ENCODE data around the gene TRMT44.
"Not testable (repeated sequence)": the region's sequence is repeated elsewhere in the genome, so short reads cannot be mapped to it uniquely, and the experiment has no call there.

TRMT44 gene

GRCh38 chr4:8407756-8408155, 32.8 kb upstream of the TRMT44 start:
- DNase-seq, result no peak

GRCh38 chr4:8409264-8410065, 31.1 kb upstream of the TRMT44 start:
- DNase-seq, result no peak

DNA sequence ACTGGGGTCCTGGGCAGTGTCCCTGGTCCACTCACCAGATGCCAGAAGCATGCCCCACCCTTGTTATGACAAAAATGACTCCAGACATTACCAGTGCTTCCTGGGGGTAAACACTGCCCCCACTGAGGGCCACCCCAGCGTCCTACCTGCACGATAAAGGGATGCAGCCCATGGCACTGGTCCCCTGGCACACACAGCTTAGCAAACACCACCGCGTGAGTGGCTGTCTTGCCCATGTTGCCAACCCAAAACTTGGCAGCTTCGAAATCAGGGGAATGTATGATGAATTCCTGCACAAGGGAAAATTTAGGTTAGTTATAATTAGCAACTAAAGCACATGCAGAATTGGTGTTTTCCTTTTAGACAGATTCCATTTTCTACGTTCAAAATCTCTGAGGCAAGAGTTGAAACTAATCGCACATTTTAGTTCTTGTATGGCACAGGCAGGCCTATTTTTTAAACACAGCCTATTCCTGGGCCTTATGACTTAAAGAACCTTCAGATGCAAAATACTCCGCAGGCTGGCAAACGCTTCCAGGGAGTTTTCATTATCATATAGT, 30.4 kb upstream of the TRMT44 start:
- DNase-seq, result no peak

- no peak for DNase-seq
These were observed 29.8 kb upstream of the TRMT44 start for GRCh38 chr4:8410641-8411271.

DNA sequence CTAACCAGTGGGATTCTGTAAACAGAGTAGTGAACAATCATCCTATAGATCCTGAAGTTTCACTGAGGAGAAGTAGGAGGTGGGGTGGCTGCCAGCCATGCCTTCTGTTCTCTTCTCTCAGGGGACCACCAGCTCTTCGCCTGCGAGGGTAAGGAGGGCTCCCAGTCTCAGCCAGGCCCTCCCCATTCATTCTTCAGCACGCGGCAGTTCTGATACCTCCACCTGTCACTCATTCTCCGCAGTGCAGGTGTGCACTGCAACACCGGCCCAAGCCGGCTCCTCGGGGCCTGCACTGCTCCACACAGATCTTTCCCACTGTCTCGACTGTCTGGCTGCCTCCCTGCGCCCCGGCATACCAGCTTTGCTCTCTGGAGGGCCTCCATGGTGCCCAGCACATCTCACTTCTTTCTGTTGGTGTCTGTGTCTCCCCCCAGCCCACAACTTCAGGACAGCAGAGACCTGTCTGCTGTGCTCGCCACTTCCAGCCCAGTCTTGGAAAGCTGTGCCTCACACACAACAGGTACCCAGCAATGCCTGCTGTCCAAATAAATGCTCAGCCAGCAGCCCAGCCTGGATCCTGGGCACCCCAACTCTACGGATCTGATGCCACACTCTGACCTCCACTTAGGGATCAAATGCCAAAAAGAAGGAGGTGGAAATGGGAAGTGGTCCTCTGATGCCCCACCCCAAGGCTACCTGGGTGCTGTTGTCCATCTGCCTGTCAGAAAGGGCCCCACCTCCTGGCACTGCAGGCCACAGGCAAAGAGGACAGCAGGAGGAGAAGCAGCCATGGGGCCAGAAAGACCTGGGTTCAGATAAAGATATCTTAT, 29.0 kb upstream of the TRMT44 start:
- no peak for DNase-seq

DNA sequence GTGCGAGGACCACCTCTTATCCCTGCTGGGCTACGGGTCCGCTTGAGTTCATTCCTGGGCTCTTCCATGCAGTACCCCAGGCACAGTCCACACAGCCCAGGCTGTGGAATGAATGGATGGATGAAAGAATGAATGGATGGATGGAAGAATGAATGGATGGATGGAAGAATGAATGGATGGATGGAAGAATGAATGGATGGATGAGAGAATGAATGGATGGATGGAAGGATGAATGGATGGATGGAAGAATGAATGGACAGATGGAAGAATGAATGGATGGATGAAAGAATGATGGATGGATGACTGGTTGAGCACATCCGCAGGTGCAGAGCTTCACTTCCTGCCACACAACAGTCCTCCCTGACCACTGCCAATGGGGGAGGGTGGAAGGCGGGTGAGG, 28.3 kb upstream of the TRMT44 start:
- DNase-seq, result no peak

DNA sequence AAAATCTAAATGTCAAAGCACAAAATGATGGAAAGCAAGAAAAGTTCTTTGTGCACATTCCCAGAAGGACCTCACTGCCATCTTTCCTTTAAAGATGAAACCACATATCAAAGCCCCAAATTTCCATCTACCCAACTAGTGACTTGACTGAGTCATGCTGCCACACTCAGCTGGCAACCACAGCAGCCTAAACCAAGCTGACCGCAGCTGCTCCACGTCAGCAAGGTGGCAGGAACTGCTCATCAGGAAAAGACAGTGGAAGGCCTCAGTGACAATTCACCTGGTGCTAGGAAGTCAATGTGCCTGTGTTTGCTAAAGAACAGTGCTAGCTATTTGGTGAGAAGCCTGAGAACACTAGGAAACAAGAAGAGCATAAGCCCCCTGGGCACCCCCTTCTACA, 26.2 kb upstream of the TRMT44 start:
- no peak for DNase-seq

- no peak for DNase-seq
These were observed 23.4 kb upstream of the TRMT44 start for GRCh38 chr4:8417071-8417614.

- no peak for DNase-seq
These were observed 21.1 kb upstream of the TRMT44 start for GRCh38 chr4:8419222-8420041.

DNA sequence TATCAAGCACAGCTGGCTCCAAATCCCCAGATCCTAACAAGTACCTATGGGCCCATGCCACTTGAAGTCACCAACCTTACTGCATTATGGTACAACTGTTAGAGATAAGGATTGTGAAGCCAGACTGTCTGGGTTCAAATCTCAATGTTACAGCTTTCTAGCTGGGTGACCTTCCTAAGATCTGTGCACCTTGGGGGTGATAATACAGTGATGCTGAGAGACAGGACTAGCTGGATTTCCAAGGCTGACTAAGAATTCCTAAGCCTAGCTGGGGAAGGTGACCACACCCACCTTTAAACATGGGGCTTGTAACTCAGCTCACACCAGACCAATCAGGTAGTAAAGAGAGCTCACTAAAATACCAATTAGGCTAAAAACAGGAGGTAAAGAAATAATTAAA, 20.4 kb upstream of the TRMT44 start:
- DNase-seq, result not testable (repeated sequence)

DNA sequence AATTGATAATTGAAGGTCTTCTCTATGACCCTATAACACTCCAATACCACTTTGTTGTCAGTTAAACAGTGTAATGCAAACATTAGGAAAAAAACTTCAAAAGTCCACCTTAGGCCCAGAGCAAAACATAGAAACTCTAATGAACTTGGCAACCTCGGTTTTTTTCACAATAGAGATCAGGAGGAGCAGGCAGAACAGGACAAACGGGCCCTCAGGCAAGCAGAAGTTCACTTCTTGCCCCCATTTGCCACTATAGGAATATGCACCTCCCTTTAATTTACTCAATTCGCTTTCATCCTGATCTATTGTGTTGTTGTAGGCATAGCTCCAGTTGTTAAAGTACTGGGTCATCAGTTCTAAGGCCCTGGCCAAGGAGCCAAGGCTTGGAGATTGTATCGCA, 18.2 kb upstream of the TRMT44 start:
- no peak for DNase-seq

DNA sequence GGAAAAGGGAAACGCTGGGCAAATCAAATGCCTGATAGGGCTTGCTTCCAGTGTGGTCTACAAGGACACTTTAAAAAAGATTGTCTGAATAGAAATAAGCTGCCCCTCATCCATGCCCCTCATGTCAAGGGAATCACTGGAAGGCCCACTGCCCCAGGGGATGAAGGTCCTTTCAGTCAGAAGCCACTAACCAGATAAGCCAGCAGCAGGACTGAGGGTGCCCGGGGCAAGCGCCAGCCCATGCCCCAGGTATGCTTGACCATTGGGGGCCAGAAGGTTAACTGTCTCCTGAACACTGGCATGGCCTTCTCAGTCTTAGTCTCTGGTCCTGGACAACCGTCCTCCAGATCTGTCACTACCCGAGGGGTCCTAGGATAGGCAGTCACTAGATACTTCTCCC, 17.8 kb upstream of the TRMT44 start:
- DNase-seq, result no peak

- DNase-seq, result no peak
These were observed 13.3 kb upstream of the TRMT44 start for GRCh38 chr4:8427262-8427661.

GRCh38 chr4:8427761-8428287, 12.8 kb upstream of the TRMT44 start:
- DNase-seq, result no peak

DNA sequence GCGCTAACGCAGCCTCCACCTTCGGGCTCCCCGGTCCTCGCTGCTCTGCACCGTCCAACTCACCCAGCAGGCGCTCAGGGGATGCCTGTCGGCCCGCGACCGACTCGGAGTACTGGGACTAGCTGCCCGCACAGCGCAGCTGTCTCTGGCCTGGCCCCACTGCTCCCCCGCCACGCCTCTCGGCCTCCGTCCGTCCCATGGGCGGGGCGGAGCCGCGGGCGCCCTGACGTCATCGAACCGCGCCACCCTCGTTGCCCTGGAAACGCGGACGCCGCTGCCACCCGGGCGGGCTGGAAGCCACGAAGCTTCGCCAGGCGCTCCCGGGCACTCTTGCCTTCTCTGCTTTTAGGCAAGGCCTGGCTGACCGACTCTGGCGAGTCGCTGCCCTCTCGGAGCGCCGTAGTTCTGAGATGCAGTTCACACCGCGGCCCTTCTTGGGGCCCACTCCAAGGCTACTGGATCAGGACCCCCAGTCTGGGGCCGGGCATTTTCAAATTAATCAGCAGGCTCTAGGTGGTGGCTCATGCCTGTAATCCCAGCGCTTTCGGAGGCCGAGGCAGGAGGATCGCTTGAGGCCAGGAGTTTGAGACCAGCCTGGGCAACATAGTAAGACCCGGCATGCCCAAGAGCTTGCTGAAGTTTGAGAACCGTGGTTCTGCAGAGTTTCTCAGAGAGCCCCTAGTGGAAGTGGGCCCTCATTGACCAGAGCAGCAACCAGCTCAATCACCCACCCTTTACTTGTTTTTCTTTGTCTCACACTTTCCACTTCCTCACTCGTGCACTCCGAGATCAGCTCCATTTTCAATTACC, 12.1 kb upstream of the TRMT44 start:
- DNase-seq, result peak; percentile 6

DNA sequence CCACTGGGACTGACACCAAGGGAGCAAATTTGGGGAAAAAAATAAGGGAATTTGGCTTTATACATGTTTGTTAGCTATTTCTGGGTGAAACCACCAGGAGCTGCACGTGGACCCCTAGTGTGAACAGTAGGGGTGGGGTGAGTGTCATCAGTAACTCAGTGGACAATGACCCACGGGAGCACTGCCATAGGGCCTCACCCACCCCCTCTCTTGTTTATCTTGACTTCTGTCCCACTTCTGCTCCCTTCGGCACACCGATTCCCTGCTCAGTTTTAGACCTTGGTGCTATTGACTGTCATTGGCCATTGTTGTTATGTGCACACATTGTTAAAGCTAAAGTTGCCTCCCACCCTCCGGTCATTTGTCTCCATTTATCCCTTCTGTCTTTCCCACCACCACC, 9.0 kb upstream of the TRMT44 start:
- no peak for DNase-seq

DNA sequence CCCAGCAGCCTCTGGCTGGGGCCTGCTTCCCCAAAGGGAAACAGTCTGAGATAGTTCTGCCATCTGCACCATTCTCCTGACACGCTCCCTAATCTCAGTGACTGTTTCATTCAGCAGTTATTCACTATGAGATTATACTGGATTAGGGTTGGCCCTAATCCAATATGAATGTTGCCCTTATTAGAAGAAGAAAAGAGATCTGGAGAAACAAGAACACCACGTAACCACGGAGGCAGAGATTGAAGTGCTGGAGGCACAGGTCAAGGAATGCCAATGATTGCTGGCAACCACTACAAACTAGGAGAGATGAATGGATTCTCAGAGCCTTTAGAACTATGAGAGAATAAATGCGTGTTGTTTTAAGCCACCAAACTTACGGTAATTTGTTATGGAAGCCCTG, 7.4 kb upstream of the TRMT44 start:
- no peak for DNase-seq

DNA sequence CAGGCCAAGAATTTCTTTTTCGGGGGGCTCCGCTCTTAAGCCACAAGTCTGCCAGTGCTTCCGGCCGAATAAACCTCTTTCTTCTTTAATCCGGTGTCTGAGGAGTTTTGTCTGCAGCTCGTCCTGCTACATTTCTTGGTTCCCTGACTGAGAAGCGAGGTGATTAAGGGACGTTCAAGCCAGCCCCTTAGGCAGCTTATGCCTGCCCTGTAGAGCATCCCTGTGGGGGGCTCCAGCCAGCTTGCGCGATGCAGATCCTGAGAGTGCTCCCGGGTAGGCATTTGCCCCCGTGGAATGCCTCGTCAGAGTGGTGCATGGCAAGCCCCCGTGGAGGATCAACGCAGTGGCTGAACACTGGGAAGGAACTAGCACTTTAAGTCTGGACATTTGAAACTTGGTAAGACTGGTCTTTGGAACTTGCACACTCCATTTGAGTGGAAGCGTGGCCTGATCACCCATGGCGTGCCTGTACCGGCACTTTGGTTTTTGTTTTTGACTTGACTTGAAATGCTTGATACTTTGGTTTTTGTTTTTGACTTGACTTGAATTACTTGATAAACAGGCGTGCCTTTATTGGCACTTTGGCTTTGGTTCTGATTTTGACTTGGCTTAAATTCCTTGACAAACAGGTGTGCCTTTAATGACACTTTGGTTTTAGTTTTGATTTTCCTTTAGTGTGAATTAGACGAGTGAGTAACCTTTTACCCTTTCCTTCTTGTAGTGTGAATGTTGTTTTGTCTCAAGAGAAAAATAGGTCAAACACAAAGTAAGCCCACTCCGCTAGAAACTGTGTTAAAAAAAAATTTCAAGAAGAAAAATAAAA, 6.1 kb upstream of the TRMT44 start:
- DNase-seq, result no peak

DNA sequence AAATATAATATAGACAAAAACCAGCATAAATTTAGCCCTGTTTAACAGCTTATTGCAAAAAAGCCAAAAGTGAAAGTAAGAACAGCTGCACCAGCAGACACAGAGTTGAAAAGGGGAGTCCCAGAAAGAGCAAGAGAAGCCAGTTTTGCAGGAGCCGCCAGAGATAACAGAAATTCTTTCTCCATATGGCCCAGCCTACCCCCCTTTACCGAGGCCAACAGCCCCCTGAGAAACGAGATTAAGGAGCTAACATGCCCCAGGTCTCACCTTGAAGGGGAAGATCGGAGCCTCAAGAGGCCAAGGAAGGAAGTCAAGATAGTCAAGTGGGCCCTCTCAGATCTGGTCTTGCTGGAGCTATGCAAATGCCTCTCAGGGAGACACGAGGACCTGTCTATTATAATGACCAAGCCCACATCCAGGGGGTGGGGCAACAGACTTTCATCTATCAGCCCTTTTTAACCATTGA, 4.9 kb upstream of the TRMT44 start:
- DNase-seq, result no peak

- no peak for DNase-seq
These were observed 3.3 kb upstream of the TRMT44 start for GRCh38 chr4:8437281-8437680.

All from SHP77 treated with DMSO at 0.1 percent for 48 hours (cell line).